GM12801 (cell line): ENCODE measurements around the gene MRPL39.

ENCODE experiments used
- TF ChIP-seq, protein P1 (sequence below): IDR thresholded peaks from one replicate; pipeline ENCODE4 v1.5.1; 2011; ENCODE audit warnings: control low read depth; ENCODE audit not compliant: insufficient read length; ENCODE audit errors: extremely low read depth

MRPL39 gene

DNA sequence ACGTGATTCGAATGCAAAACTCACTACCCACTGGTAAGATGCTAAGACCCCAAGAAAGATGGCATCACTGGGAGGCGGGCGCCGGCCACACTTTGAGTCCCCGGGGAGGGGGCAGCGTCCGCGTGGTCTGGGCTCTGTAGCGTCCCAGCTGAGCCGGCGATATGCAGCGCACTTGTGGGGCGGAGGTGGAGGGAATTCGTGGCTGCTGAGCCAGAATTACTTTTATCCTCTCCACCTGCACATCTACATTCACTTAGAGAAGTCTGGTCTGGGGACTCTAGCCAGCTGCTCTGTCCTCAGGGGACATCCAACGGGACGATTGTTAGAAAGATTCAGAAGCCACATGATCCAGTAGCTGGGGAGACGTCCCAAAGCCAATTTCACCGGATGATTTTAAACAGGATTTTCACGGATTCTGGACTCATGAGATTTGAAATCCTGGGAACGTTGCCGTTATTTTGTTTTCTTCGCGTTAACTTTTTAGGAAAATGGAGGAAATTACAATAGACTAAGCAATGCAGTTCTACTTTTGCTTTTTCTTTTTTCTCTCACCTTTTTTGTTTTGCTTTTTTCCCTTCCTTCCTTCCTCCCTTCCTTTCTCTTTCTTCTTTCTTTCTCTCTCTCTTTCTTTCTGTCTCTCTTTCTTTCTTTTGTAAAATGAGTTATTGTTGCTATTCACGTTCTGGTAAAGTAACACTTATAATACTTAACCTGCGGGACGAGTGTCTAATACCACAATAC, 33.1 kb upstream of the MRPL39 start:
- TF ChIP-seq, protein P1, sequence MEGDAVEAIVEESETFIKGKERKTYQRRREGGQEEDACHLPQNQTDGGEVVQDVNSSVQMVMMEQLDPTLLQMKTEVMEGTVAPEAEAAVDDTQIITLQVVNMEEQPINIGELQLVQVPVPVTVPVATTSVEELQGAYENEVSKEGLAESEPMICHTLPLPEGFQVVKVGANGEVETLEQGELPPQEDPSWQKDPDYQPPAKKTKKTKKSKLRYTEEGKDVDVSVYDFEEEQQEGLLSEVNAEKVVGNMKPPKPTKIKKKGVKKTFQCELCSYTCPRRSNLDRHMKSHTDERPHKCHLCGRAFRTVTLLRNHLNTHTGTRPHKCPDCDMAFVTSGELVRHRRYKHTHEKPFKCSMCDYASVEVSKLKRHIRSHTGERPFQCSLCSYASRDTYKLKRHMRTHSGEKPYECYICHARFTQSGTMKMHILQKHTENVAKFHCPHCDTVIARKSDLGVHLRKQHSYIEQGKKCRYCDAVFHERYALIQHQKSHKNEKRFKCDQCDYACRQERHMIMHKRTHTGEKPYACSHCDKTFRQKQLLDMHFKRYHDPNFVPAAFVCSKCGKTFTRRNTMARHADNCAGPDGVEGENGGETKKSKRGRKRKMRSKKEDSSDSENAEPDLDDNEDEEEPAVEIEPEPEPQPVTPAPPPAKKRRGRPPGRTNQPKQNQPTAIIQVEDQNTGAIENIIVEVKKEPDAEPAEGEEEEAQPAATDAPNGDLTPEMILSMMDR = no peak

- TF ChIP-seq, protein P1 = no peak
These were observed 32.4 kb upstream of the MRPL39 start for GRCh38 chr21:25639551-25640201.

DNA sequence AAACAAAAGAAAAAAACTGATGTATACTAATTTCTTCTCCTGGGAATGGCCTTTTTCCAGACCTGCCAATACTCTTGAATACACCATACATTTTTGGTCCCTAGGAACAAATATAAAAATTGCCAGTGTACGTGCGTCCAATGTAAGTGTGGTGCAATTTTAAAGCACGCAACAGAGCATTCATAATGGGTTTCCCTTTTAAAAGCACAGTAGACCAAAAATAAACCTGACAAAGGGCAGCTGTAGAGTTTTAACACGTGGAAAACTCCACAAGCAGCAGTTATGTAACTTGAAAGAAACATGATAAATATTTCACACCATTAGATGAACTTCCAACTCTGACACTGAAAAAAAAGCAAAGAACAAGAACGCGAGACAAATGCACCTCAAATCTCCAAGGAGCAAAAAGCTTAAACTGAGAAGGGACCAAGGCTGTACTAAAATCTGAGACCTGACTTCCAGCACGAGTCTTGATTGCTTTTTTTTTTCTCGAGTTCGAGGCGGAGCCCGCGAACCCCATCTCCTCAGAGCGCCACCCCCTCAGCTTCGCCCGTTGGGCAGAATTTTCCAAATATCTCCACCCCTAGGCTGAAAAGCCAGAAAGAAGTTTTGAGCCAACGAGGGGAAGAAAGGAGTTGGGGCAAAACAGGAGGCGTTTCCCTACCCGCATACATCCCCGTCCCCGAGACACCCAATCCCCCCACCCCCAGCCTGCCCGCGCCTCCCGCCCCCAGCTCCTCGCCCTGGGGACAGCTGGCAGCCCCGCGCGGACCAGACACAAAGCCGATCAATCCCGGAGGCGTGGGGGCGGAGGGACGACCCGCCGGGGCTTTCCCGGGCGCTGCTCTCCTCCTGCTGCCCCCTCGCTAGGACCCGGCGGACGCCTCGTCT, 31.6 kb upstream of the MRPL39 start, which contains the start of gene JAM2:
Gene JAM2, plus strand, starts transcription at position 599 of the 891 bp plus-strand sequence. CDS start 564 bp downstream, outside the sequence.
- TF ChIP-seq, protein P1 = no peak

- TF ChIP-seq, protein P1 = no peak
These were observed 30.8 kb upstream of the MRPL39 start for GRCh38 chr21:25637851-25638659.

GRCh38 chr21:25636727-25637126, 29.4 kb upstream of the MRPL39 start:
- TF ChIP-seq, protein P1 = no peak

GRCh38 chr21:25635310-25635709, 28.0 kb upstream of the MRPL39 start:
- TF ChIP-seq, protein P1 = no peak
